GM18858 (cell line): Measurements from ENCODE around the gene SPAG16.

ENCODE experiments used
- ATAC-seq: cut with Tn5 transposase; IDR thresholded peaks from one replicate; pipeline ENCODE4 v1.9.1; 2021; ENCODE audit not compliant: unreplicated experiment

Gene SPAG16

DNA sequence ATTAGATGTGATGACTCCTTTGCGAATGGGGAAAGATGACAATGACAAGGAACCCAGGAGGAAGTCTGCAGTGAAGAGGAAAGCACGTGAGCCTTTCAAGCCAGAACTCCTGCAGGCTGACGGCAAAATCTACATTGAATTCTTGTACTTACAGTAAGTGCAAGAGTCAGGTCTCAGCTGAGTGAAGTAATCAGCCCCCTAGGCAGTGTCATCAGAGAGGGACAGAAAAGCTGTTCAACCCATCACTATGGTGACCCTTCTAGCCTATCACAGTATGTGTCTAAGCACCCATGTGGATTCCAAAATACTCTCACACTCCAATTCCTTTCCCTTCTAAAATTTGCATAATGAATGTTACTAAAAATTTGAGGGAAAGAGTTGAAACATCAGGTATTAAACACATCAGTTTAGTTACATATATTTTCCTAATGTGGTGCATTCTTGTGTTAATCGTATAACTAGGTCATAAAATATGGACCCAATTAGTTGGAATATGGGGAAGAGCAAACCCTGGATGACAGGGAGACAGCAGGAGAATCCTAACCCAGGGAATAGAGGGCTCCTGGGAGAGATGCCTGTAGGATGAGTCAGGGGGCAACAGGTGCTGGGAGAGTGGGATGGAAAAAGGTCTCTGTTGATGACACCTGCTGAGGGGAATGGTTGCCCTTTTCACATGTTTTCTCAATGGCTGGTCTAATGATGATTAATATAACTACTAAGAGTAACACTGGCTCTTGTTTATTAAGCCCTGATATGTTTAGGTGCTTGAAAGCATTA lies 1166.0 kb downstream of the SPAG16 start:
- no peak for ATAC-seq

GRCh38 chr2:214451516-214452275 lies 1167.4 kb downstream of the SPAG16 start:
- no peak for ATAC-seq
